ENCODE data around the gene TNFSF11.

- TF ChIP-seq CTCF (IDR thresholded peaks at IDR 0.05) = no peak
- no peak for TF ChIP-seq POLR2A (IDR thresholded peaks at IDR 0.05)
These were observed 75.9 kb downstream of the TNFSF11 start for GRCh38 chr13:42649831-42650230.

Data from body of pancreas (tissue), 4 donors.